ENCODE data around the gene KCNK2.

KCNK2 gene

DNA sequence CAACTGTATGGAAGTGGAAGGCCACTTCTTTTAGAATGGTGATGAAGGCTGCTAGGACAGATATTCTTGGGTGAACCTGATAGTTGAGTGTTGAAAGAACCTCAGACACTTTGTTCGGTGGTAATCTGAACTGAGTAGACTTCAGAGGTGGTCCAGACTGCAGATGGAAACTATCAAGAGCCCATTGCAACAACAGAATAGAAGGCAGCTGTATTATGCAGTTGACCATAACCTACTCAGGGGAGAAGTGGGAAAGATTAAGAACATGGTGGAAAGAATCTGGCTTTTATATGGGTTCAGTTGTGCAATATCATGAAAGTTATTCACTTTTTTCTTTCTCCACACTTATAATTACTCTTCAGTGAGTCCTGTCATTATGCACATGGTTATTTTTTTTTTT lies 194.0 kb downstream of the KCNK2 start:
- no peak overlapping the region for H2AFZ ChIP-seq (ENCODE audit: low read depth)

DNA sequence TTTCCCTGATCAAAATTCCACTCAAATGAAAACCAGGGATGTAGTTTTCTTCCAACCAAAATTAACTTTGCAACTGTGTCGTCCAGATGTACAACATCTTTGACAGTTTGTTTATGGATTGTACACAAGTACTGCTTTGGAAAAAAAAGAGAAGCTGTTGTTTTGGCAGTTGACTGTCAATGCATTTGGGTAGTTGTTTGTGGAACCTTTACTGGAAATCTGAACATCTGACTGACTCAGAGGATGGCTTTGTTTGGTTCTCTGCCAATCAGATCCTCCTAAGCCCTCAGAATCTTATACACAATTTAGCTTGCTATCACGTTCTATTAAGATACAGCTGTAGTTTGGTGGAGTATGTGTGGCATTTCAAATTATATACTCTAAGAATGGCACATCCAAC lies 195.0 kb downstream of the KCNK2 start:
- H3K4me2 ChIP-seq = no peak overlapping the region
- H2AFZ ChIP-seq (ENCODE audit: low read depth) = no peak overlapping the region
- H3K4me3 ChIP-seq (IDR thresholded peaks at IDR 0.05; ENCODE audit: insufficient read depth, low read depth, low read length) = no peak overlapping the region
- H3K27ac ChIP-seq = no peak overlapping the region
- no peaks in the 10 kb centered on the region for H3K79me2 ChIP-seq (ENCODE audit: insufficient read depth, low read depth)
- no peaks in the 10 kb centered on the region for H3K27me3 ChIP-seq (ENCODE audit: insufficient read depth, low read depth)
- H3K9ac ChIP-seq = no peak overlapping the region
- no peaks in the 10 kb centered on the region for H3K36me3 ChIP-seq (ENCODE audit: insufficient read depth)
- H4K20me1 ChIP-seq (ENCODE audit: insufficient read depth) = no peaks in the 10 kb centered on the region
- TF ChIP-seq, protein P1, sequence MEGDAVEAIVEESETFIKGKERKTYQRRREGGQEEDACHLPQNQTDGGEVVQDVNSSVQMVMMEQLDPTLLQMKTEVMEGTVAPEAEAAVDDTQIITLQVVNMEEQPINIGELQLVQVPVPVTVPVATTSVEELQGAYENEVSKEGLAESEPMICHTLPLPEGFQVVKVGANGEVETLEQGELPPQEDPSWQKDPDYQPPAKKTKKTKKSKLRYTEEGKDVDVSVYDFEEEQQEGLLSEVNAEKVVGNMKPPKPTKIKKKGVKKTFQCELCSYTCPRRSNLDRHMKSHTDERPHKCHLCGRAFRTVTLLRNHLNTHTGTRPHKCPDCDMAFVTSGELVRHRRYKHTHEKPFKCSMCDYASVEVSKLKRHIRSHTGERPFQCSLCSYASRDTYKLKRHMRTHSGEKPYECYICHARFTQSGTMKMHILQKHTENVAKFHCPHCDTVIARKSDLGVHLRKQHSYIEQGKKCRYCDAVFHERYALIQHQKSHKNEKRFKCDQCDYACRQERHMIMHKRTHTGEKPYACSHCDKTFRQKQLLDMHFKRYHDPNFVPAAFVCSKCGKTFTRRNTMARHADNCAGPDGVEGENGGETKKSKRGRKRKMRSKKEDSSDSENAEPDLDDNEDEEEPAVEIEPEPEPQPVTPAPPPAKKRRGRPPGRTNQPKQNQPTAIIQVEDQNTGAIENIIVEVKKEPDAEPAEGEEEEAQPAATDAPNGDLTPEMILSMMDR (conservative IDR thresholded peaks at IDR 0.05; ENCODE audit: low read depth, low read length) = no peak
- H3K4me1 ChIP-seq (ENCODE audit: low read depth, poor library complexity, severe bottlenecking) = no peaks in the 10 kb centered on the region

More for the DNA sequence above, 194.0 kb downstream of the KCNK2 start:
- Histone ChIP-seq H4K20me1 (ENCODE audit: insufficient read depth) (no peaks in the 10 kb centered on the region), H3K79me2 (ENCODE audit: insufficient read depth, low read depth) (no peaks in the 10 kb centered on the region), H3K9ac (no peak overlapping the region), H3K36me3 (ENCODE audit: insufficient read depth) (no peaks in the 10 kb centered on the region), H3K4me3 (IDR thresholded peaks at IDR 0.05; ENCODE audit: insufficient read depth, low read depth, low read length) (no peak overlapping the region), H3K27ac (no peak overlapping the region), H3K4me1 (ENCODE audit: low read depth, poor library complexity, severe bottlenecking) (no peaks in the 10 kb centered on the region), H3K27me3 (ENCODE audit: insufficient read depth, low read depth) (no peaks in the 10 kb centered on the region), H3K4me2 (no peak overlapping the region)
- TF ChIP-seq, protein P1 (conservative IDR thresholded peaks at IDR 0.05; ENCODE audit: low read depth, low read length) = no peak

DNA sequence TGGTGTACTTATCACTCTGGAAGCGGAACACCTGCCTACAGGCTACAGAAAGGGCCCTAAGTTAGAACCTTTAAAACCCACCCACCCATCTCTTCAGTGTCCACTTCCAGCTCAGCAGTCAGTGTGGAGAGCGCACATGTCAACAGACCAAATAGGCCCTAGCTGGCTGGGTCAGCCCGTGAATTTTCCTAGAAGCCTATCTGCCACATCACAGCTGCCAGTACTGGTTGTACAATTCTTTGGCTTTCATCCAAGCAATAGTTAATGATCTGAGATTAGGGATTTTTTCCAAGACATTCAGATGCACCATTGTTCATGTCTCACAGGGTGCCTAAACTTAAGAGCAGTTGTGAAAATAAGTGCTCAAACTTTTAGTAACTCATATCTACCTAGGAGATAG lies 197.1 kb downstream of the KCNK2 start:
- H3K27ac ChIP-seq = no peak overlapping the region

DNA sequence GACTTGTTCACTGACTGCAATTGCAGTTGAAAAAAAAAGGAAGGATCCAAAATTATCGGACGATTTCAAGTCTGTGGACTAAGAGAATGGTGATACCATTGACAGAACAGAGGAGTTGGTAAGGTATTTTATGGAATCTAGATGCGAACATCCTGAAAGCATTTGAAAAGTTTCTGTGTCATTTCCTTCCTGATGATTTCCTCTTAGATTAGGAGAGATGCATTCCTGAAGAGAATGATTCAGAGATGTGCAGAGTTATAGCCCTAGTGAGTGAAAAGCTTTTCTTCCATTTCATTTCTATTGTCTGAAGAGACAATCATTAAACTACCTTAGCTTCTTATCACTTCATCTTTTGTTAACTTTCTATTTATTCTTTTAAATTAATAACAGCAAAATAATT lies 200.0 kb downstream of the KCNK2 start:
- Histone ChIP-seq H3K27ac (no peak overlapping the region), H3K4me2 (no peak overlapping the region), H3K79me2 (ENCODE audit: insufficient read depth, low read depth) (no peaks in the 10 kb centered on the region), H3K27me3 (ENCODE audit: insufficient read depth, low read depth) (no peaks in the 10 kb centered on the region), H2AFZ (ENCODE audit: low read depth) (no peak overlapping the region), H3K4me3 (IDR thresholded peaks at IDR 0.05; ENCODE audit: insufficient read depth, low read depth, low read length) (no peak overlapping the region), H4K20me1 (ENCODE audit: insufficient read depth) (no peaks in the 10 kb centered on the region), H3K4me1 (ENCODE audit: low read depth, poor library complexity, severe bottlenecking) (no peaks in the 10 kb centered on the region), H3K36me3 (ENCODE audit: insufficient read depth) (no peaks in the 10 kb centered on the region), H3K9ac (no peak overlapping the region)
- TF ChIP-seq, protein P1 (conservative IDR thresholded peaks at IDR 0.05; ENCODE audit: low read depth, low read length) = no peak

More for the DNA sequence above, 197.1 kb downstream of the KCNK2 start:
- TF ChIP-seq, protein P1 (conservative IDR thresholded peaks at IDR 0.05; ENCODE audit: low read depth, low read length) = no peak
- Histone ChIP-seq H3K27me3 (ENCODE audit: insufficient read depth, low read depth) (no peaks in the 10 kb centered on the region), H3K4me1 (ENCODE audit: low read depth, poor library complexity, severe bottlenecking) (no peaks in the 10 kb centered on the region), H3K79me2 (ENCODE audit: insufficient read depth, low read depth) (no peaks in the 10 kb centered on the region), H3K4me3 (IDR thresholded peaks at IDR 0.05; ENCODE audit: insufficient read depth, low read depth, low read length) (no peak overlapping the region), H3K36me3 (ENCODE audit: insufficient read depth) (no peaks in the 10 kb centered on the region), H3K9ac (no peak overlapping the region), H3K4me2 (no peak overlapping the region), H2AFZ (ENCODE audit: low read depth) (no peak overlapping the region), H4K20me1 (ENCODE audit: insufficient read depth) (no peaks in the 10 kb centered on the region)
